Activated CD8-positive, alpha-beta memory T cell treated with anti-CD3 and anti-CD28 coated beads, Interleukin-2, amount 50 U/mL, for 1 hour (primary cell): ENCODE measurements around the gene GABRG3.

ENCODE experiments used
- DNase-seq: peaks from one replicate; pipeline ENCODE4 v3.0.0-alpha.2; 2020; ENCODE audit errors: extremely low read depth

The GABRG3 gene

DNA sequence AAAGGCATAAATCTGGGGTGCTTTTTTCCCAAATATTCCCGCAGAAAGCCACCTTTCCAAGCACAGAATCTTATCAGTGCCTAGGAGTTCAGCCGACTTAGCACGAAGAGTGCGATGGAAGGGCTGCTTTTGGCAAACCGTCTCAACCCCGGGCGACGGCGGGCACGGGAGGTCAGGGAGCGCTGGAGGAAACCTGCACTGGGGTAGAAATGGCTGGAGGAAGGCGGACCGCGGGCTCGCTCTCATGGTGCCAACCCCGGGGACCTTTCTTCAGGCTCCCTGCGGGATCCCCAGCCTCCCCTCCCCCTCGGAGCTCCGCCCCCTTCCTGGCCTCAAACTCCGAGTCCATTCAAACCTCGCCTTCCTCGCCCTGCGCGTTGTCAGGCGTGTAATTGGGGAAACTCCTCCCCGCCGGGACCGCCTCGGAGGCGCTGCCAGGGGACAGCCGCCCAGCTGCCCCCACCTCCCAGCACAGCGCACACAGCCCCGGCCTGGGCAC, at the start of gene GABRG3:
TSS of gene GABRG3 (plus strand) at position 470 of the 499 bp plus-strand sequence.
- no peak for DNase-seq

DNA sequence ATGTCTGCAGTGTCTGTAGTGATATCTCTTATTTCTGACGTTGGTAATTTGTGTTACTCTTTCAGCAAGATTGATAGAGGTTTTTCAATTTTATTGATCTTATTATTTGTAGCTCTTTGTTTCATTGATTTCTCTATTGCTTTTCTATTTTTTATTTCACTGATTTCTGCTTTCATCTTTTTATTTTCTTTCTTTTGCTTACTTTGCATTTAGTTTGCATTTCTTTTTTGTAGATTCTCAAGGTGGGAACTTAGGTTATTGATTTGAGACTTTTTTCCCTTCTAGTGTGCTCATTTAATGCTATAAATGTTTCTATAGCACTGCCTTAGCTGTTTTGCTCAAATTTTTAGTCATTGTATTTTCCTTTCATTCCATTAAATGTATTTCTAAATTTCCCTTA, 49.5 kb upstream of the GABRG3 start:
- DNase-seq: no peak

DNA sequence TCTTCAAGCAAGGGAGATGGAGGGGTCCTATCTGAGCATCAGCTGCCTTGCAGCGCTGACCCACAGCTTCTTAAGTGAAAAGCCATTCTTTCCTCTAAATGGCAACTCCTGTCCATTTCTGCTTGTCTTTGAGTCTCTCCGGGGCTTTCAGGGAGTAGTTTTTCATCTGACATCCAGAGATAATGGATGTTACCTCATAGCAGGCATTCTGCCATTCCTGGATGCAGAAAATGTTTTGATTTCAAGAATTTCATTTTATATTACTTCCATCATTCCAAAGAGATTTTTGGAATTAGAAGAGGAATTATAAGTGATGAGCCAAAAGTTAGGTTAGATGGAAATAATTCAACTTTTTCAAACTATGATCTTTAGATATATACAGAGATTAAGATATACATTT, 44.9 kb upstream of the GABRG3 start:
- no peak for DNase-seq

DNA sequence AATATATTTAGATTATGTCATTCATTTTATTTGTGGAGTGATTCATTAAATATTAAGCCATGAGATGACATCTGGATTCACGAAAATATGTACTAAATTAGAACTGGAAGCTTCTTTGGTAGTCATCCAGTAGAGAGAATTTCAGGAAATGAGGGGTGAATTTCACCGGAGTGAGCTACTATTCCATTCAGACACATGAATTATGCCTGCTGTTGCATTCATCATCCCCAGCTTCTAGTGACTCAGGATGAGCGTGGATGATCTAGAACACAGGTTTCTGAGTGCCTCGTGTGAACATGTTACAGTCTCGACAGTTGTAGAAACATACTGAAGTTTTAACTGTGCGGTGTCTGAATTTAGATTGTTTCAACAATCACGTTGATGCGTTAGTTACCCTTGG, 42.9 kb upstream of the GABRG3 start:
- no peak for DNase-seq

DNA sequence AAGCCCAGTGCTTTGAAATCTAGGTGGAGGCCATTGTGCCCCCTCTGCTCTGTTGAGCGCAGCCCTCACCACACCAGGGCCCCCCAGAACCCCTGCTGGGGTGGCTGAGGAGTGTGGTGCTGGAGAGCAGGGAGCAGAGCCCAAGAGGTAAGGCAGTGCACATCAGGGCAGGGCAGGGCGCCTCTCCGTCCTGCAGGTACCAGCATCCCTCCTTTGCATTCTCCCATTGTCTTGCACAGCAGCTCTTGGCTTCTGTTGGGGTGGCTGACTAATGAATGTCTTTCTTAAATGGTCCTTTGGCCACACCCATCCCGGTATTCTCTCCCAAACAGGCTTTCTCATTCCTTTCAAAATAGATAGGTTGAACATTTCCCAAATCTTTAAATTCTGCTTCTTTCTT, 41.4 kb upstream of the GABRG3 start:
- DNase-seq: no peak

DNA sequence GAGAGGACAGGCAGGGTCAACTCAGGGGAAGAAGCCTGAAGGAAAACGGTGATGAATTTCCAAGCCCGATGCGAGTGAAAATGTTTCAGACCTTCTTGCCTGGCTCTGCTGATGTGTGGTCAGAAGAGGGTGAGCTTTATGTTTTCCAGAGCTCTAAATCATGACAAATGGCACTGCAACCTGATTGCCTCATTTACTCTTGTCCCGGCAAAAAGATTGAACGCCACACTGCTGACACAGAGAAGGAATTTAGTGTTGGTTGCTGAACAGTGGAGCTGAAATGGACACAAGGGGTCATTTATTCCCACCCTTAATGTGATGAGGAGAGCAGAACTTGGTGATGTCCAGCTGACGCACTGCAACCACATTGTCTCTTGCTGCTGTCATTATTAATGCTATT, 36.1 kb upstream of the GABRG3 start:
- DNase-seq: no peak

DNA sequence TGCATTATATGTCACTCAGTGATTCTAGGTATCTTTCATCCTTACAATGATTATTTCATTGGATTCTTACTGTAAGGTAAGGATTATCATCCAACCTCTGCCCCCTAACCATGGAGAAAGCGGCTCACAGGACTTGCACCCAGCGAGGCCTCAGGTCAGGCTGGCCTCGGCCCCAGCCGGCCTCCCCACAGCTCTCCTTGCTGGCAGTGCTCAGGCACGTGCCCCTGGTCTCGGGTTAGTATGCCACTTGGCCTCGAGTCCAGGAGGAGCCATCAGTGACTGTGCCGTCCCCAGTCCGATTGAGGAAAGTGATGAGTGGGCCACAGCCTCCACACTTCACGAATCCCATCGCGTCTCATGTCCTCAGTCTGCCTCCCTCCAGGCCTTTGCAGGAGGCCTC, 35.7 kb upstream of the GABRG3 start:
- DNase-seq: no peak

DNA sequence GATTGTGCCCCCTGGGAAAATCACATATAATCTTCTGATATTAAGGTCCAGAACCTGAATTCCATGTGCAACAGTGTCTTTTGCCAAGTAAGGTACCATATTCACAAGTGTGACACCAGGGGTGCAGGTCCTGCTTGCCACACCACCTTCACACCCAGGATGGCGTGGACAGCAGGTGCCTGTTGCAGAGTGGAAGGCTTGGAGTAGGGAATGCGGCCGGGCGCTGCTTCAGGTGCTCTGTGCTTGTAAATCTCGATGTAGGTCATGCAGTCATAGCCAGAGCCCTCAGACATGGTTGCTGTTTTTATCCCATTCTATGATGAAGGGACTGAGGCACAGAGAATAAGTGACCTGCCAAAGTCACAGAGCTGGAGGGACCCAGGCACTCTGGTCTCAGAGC, 34.5 kb upstream of the GABRG3 start:
- DNase-seq: no peak

DNA sequence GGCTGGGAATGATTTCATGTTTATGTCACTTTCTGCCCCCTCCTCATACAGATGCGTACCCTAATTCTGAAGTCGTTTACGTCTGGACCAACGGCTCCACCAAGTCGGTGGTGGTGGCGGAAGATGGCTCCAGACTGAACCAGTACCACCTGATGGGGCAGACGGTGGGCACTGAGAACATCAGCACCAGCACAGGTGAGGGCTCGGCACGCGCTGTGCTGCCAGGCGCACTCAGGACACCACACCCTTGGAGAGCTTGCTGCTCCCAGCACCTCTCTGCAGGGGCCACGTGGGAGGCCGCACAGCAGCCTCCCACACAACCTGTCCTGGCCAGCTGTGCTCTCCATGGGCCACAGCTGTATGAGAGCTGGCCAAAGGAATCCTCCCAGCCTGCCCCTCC, 33.8 kb upstream of the GABRG3 start:
- DNase-seq: no peak

DNA sequence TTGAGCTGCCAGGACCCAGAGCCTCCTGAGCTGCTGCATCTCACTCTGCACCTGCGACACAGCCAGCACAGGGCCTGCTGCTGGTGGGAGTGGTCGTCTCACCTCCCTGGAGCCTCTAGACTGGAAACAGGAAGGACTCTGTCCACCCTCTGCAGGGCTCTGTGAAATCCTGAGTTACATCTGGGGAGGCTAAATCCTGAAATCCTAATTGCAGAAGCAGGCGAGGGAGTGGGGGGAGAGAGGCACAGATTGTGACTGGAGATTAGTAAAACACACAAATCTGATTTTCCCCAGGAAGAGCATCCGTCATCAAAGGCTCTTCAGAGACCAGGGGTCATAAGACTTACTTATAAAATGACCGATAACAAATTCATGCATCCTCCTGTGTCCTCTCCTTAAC, 31.6 kb upstream of the GABRG3 start:
- DNase-seq: no peak

DNA sequence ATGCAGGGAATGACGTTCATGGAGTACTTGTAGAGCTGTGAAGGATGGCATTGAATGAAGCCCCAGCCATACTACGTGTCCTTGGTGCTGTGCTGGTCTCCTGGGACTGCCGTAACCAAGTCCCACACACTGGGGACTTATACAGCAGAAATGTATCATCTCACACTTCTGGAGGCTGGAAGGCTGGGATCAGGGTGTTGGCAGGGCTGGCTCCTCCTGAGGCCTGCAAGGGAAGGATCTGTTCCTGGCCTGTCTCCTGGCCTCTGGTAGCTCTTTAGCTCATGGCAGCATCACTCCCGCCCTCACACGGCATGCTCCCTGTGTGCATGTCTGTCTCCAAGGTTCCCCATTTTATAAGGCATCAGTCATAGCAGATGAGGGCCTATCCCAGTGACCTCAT, 29.5 kb upstream of the GABRG3 start:
- no peak for DNase-seq

DNA sequence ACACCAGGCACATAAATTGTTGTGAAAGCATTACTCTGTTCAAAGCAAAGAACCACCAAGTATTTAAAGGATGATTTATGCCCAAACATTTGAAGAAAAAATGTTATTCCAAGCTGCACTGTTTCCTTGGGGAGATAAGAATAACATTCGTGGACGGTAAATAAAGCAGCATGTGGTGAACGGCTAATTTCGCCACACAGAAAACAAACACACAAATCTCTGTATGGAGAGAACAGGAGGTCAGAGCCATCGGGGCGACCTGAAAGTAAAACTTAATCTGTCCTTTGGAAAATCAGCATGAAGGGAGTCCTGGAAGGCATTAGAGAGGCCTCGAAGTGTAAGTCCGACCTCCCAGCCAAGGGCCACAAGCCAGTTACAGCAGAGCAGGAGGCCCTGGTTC, 27.1 kb upstream of the GABRG3 start:
- DNase-seq: no peak

DNA sequence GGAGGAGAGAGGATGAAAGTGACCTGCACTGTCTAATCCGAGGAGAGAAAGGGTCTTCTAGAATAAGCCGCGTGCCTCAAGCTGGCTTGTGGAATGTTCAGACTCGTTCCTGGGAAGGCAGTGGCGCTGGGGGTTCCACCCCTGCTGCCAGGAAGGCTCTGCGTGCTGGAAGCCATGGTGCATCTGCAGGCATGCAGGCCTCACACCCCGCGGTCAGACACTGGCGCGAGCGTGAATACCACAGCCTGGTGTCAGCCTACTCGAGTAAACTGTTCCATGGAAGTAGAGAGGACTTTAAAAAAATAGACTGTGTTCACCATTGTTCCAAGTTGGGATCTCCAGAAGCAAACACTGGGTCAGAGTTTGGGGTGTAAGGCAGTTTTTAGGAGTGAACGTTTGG, 25.9 kb upstream of the GABRG3 start:
- no peak for DNase-seq

DNA sequence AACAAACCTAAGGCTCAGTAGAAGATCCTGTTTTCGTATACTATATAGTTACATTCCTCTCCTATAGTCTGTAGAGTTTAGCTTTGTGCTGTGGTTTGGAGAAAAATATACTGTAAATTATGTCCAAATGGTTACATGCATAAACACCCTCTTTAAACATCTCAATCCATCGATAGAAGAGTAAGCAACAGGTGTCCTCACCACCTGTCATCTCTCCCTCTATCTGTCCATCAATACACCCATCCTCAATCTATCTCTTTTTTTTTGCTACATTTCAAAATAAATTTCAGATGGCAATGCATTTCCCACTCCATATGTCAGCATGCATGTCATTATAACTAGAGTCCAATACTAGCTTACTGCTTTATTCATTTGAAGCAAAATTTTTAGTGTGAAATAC, 21.0 kb upstream of the GABRG3 start:
- no peak for DNase-seq

DNA sequence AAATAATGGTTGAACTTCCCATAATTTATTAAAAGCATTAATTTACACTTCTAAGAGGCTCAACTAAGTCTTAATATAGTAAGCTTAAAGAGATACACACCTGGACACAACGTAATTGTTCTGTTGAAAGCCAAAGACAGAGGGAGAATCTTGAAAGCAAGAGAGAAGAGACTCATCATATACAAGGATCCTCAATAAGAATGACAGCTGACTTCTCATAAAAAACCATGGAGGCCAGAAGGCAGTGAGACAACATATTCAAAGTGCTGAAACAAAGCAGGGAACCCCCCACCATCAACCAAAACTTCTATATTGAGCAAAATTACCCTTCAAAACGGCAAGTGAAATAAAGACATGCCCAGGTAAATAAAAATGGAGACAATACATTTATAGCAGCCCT, 16.6 kb upstream of the GABRG3 start:
- no peak for DNase-seq

DNA sequence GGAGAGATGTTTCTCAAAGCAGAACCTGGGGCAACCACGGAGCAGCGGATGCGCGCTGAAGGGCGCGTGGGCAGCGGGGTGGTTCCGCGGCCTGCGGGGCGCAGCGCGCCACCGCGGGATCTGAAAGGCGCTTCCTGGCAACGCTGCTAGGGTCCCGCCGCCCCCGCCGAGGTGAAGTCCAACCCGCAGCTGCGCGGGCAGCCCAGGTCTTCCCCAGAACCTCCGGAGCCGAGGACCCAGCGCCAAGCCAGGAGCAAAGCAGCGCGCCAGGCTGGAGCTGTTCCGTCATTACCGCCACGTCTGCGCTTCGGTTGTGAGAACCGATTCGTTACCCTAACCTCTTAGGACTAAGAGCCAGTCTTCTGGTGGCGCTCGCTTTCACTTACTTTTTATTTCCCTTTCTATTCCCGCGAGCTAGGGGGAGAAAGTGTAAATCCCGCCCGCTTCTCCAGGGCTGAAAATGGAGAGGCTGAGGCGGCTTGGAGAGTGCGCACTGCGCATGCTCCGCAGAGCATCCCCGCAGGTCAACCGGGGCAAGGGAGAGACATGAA, 3.2 kb upstream of the GABRG3 start:
- DNase-seq: no peak

DNA sequence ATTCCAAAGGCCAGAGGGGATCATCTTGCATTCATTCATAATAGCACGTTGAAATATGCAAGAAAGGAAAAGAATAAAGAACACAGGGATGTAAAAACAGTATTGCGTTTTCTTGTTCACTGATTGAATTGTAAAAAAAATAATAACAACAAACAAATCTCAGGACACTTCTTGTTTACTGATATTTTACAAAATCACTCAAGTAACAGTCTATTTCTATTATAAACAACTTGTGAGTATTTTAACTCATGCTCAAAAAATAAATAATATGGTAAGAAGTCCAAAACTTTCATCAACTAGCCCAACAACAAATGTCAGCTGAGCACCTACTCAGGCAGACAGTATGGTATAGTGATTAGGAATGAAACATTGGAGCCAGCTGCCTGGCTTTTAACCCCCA, 2.2 kb upstream of the GABRG3 start:
- DNase-seq: no peak

DNA sequence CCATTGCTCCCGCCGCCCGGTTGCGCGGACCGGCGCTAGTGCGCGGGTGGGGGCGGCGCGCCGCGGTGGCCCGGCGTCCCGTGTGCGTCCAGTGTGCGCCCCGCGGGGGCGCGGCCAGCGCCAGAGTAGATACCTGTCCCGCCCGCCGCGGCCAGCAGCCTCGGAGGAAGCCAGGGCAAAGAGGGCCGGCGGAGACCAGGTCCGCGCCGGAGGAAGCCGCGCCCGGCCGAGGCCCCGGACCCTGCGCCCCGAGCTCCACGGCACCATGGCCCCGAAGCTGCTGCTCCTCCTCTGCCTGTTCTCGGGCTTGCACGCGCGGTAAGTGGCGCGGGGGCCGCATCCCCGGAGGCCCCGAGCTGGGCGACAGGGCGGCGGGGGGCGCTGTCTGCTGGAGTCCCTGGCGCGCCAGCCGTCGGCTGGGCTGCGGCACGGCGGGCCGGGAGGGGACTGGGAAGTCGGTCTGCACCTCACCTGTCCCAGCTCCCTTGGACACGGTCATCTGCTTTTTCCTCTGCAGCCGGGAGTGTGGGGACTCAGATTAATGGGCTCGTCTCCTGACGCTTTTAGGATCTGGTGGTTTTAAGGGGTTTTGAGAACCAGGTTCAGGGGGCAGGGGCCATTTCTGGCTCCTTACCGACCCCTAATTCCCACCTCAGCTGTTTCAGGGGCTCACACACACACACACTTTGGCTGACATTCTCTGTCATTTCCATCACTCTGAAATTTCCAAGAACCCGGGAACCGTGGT, 464 bp downstream of the GABRG3 start:
- DNase-seq: no peak

DNA sequence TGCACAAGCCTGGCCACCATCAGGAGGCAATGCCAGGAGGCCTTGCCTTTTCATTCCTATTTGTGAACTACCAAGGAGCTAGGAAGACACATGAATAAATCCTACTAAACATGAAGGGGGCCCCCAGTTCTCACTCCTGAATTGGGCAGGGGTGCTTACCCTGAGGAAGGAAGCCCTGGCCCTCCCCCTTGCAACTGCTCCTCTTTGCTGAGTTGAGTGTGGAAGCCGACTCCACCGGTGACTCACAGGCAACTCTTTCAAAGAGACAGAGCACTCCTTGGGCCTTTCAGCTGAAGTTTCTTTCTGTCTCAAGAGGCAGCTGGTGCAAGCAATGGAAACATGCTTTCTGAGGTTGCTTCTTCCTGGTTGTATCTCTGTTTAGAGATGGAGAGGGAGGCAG, 1.7 kb downstream of the GABRG3 start:
- DNase-seq: no peak

DNA sequence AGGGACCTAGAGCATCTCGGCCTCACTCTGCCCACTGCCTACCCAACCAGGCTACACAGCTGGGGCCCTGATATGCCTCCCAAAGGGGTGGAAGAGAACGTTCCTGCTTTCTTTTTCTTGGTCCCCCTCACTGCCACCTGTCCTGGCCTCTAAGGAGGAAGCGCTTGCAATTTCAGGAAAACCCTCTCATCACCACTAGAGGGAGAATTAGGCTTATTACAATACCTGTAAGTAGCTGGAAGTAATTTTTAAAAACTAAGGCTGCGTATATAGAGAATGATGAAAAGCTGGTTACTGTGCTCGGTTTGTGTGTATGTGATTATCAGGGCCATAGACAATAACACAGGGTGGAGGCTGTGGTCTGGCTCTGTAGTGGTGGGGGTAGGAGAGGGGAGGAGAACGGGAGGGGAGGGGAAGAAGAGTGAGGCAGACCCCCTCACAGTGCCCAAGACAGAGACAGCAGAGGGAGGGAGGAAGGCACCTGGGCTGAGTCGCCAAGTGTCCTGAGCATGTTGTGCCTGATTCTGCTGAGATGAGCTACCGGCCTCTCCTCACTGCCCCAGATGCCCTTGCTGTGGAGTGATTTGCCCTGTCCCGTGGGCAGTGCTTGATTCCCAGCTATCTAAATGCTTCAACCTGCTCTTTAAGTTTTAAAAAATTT, 3.3 kb downstream of the GABRG3 start:
- DNase-seq: no peak

DNA sequence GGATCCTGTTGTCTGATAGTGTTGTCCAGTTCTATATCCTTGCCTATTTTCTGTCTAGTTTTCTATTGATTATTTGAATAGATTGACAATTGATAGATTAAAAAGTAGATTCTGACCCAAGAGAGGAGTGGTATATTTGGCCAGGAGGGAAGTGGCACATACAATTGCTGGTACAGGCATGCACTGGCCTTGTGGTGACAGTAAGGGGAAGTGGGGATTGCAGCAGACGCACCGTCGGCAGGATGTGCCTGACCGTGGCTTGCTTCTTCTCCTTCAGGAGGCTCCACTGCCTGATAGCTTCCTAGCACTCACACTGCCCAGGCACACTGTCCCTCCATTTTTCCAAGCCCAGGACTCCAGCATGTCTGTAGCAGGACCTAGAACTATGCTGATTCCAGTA, 10.5 kb downstream of the GABRG3 start:
- no peak for DNase-seq

DNA sequence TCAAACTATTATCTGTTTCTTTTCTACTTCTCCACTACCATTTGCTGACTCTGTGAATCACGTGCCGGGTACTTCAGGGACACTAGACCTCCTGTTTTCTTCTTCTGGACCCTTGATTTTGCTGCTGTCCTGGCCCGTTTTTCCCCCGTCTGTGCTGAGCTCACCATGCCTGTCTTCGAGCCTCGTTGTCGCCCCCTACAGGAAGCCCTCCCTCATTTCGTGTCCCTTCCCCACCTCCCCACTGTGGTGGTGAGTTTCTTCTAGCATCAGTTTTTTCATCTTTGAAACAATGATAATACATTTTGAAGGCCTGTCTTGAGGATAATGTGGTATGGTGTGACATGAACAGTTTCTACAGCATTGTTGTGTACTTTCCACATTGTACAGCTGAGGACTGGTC, 12.8 kb downstream of the GABRG3 start:
- DNase-seq: no peak

DNA sequence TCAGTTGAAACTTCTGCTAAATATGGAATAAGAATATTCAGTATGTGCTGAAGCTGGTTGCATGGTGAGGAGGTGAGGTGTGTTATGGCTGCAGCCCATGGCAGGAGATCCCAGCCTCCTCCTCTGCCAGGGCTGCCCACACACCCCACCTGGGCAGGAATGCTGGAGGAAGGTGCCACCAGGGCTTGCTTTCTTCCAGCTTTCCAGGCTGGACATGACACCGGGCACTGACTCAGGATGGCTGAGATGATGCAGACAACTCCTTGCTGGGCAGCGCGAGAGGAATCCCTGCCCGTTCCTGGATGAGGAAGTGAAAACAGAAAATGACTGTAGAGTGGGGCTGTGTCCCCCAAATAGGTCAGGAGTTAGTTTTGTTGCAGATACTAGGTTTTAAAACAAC, 14.1 kb downstream of the GABRG3 start:
- no peak for DNase-seq
